BLaER1 (cell line): ENCODE data around the gene COMT.

Experiments used
- H3K27ac ChIP-seq: shearing (Covaris generic); formaldehyde crosslinking; 2 replicates; pipeline ENCODE4 v1.8.1; 2022
- H3K27me3 ChIP-seq: shearing (Covaris generic); formaldehyde crosslinking; 2 replicates; pipeline ENCODE4 v1.8.1; 2022
- H3K36me3 ChIP-seq: shearing (Covaris generic); formaldehyde crosslinking; 2 replicates; pipeline ENCODE4 v1.8.1; 2022
- H3K4me1 ChIP-seq: shearing (Covaris generic); formaldehyde crosslinking; 2 replicates; pipeline ENCODE4 v1.8.1; 2022
- H3K4me2 ChIP-seq: shearing (Covaris generic); formaldehyde crosslinking; 2 replicates; pipeline ENCODE4 v1.8.1; 2022
- H3K4me3 ChIP-seq: shearing (Covaris generic); formaldehyde crosslinking; 2 replicates; pipeline ENCODE4 v1.8.1; 2022
- H3K9ac ChIP-seq: shearing (Covaris generic); formaldehyde crosslinking; 2 replicates; pipeline ENCODE4 v1.8.1; 2022
- H3K9me3 ChIP-seq: shearing (Covaris generic); formaldehyde crosslinking; 2 replicates; pipeline ENCODE4 v1.8.1; 2022
- H4K20me1 ChIP-seq: shearing (Covaris generic); formaldehyde crosslinking; 2 replicates; pipeline ENCODE4 v1.8.1; 2022
- Cebpa-rat ChIP-seq: shearing (Covaris generic); IDR thresholded peaks from 2 replicates; pipeline ENCODE4 v1.8.1; 2022

COMT gene

DNA sequence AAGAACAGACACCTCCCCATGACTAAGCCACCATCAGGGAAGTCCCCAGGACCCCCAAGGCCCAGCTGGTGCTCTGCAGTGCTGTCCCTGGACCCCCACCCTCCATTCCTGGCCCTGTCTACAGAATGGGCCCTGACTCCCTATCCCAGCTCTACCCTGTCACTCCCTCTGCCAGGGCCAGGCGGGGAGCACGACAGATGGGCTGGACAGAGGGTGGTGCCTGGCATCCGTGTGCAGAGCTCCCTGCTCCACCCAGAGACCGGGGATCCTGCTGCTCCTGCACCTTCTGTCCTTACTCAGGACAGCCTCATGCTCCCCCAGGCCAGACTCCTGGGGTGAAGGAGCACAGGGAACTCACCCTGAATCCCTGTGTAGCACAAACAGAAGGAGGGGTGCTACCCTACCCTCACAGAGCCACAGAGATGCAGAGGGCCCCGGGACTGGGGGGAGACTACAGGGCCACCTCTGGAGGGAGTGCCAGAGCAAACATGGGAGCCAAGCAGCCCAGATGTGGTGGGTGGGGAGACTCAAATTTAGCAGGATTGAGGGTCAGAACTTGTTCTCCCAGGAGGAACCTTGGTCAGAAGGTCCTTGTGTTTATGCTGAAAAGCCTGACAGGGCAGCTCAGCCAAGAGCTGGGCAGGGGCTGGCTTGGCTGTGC lies 73.1 kb downstream of the COMT start:
- peak overlapping the region; percentile 87 for H3K4me2 ChIP-seq
- H3K36me3 ChIP-seq: no peaks in the 10 kb centered on the region
- H3K27ac ChIP-seq: no peak overlapping the region
- TF ChIP-seq Cebpa-rat: no peak
- no peaks in the 10 kb centered on the region for H3K9me3 ChIP-seq
- no peak overlapping the region for H3K9ac ChIP-seq
- no peak overlapping the region for H3K4me3 ChIP-seq
- H3K4me1 ChIP-seq: peaks cover 59% of the 10 kb centered on the region
- 0 out of 2 replicates have a peak, but pooled peaks cover 12% of the 10 kb centered on the region for H4K20me1 ChIP-seq
- peaks cover 38% of the 10 kb centered on the region for H3K27me3 ChIP-seq

DNA sequence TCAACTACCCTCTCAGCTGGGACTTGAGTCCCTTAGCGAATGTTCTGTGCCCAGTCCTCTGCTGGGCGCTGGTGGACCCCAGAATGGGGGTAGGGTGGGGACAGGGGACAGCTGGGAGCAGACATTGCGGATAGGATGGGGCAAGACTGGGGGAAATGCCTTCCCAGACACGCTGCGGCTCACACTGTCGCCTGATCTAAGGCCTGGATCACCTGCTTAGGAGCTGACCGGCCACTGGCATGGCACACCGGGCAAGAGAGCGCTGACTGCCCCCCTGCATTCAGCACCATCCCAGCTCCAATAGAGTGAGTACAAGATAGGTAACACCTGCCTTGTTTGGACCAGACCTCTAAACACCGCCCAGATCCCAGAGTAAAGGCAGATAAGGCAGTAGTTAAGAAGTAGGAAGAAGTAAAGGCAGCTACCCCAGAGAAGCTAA lies 73.6 kb downstream of the COMT start:
- no peak overlapping the region for H3K27ac ChIP-seq
- H3K27me3 ChIP-seq: peaks cover 38% of the 10 kb centered on the region
- H3K9ac ChIP-seq: no peak overlapping the region
- no peaks in the 10 kb centered on the region for H3K9me3 ChIP-seq
- peak overlapping the region; percentile 87 for H3K4me2 ChIP-seq
- H4K20me1 ChIP-seq: 0 out of 2 replicates have a peak, but pooled peaks cover 12% of the 10 kb centered on the region
- H3K36me3 ChIP-seq: no peaks in the 10 kb centered on the region
- H3K4me1 ChIP-seq: peaks cover 57% of the 10 kb centered on the region
- H3K4me3 ChIP-seq: no peak overlapping the region; the same call in 1 of the 2 replicates
- no peak for TF ChIP-seq Cebpa-rat

DNA sequence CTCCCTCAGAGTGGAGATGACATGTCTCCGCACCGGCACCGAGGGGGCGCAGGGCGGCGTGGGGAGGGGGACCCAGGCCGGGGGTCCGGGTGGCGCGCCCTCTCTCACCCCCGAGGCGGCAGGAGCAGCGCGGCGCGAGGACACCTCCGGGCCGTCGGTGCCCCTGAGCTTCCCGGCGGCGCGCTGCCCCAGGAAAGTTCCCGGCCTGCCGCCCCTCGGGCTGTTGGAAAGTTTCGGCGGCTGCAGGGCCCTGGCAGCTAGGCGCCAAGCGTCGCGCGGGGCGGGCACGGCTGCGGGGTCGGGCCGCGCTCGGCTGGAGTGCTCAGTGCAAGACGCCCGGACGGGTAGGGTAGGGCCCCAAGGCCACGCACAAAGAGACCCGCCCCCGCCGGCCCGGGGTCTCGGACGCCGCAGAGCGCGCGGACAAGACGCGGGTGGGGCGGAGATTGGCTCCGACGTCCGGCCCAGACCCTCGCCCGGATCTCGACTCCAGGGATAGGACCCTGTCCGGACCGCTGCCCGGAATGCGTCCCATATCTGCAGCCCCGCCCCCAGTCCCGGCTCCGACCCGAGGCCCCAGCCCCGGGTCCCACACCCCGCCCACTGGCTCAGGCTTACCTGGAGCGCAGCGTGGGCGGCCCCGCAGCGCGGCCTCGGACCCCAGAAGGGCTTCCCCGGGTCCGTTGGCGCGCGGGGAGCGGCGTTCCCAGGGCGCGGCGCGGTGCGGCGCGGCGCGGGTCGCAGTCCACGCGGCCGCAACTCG lies 74.6 kb downstream of the COMT start:
- Histone ChIP-seq H3K9ac (peak overlapping the region; percentile 79), H3K9me3 (no peaks in the 10 kb centered on the region), H3K4me2 (peak overlapping the region; percentile 87), H3K4me1 (peaks cover 52% of the 10 kb centered on the region), H3K27me3 (peaks cover 38% of the 10 kb centered on the region), H3K4me3 (peak overlapping the region; percentile 89), H3K27ac (peak overlapping the region; percentile 60; the same call in 1 of the 2 replicates), H3K36me3 (no peaks in the 10 kb centered on the region), H4K20me1 (0 out of 2 replicates have a peak, but pooled peaks cover 12% of the 10 kb centered on the region)
- TF ChIP-seq Cebpa-rat: no peak

DNA sequence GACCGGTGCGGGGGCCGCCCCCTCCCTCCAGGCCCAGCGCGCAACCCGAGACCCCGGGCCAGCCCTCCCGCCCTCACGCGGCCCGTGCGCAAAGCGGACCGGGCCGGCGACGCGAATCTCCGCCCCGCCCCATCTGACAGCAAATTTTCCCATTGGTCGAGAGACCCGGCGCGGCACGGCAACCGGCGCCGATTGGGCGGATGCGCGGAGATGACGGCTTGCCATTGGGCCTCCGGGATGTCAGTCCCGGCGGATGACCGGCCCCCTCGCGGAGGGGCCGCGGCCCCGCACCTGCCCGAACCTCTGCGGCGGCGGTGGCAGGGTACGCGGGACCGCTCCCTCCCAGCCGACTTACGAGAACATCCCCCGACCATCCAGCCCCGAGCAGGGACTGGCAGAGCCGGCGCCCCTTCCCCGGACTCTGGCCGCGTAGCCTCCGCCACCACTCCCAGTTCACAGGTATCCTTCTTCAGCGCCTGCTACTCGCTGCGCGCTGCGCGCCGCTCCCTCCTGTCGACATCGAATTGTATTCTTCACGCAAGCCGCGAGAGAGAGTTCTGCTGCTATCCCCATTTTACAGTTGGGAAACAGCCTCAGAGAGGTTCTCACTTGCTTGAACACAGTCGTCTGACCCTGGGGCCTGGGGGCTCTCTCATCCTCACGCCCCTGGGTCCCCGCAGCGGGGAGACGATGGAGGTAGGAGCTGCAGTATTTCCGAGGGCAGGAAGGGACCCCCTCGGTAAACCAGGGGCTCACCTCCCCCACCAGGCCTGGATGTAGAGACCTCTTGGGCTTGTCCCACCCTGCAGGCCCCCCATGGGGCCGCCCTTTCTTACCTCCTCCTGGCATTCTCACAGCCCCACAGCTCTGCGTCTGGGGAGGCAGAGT lies 75.4 kb downstream of the COMT start, which contains the start of gene ARVCF:
TSS of gene ARVCF (minus strand) at position 90 of the 888 bp plus-strand sequence. CDS start 26,029 bp downstream, outside the sequence.
- peaks cover 38% of the 10 kb centered on the region for H3K27me3 ChIP-seq
- peak within 1 kb of the TSS; percentile 89 for H3K4me3 ChIP-seq
- H4K20me1 ChIP-seq: peaks cover 19% of the 10 kb centered on the region
- peak within 1 kb of the TSS; percentile 87 for H3K4me2 ChIP-seq
- H3K9me3 ChIP-seq: no peaks in the 10 kb centered on the region
- peaks cover 49% of the 10 kb centered on the region for H3K4me1 ChIP-seq
- peak within 1 kb of the TSS; percentile 79 for H3K9ac ChIP-seq
- peak within 1 kb of the TSS; percentile 60; the same call in 1 of the 2 replicates for H3K27ac ChIP-seq
- no peak for TF ChIP-seq Cebpa-rat
- H3K36me3 ChIP-seq: no peaks in the 10 kb centered on the region

DNA sequence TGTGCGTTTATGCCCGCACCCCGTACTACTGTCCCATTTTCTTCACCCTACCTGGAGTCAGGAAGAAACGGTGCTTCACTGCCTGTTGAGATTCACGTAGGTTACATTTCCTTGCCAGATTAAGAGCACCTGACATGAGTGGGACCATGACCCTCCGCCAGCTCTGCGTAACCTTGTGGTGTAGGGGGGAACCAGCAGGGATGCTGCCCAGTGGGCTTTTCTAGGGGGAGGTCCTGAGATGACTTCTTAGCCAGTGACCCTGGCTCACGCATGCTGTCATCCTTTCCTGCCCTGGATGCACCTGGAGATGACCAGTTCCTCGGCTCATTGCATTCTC lies 76.0 kb downstream of the COMT start:
- H3K4me2 ChIP-seq: peak overlapping the region; percentile 87
- H3K4me1 ChIP-seq: peaks cover 49% of the 10 kb centered on the region
- H3K9me3 ChIP-seq: no peaks in the 10 kb centered on the region
- TF ChIP-seq Cebpa-rat: no peak
- H3K36me3 ChIP-seq: no peaks in the 10 kb centered on the region
- peaks cover 25% of the 10 kb centered on the region for H4K20me1 ChIP-seq
- H3K27ac ChIP-seq: no peak overlapping the region
- peaks cover 38% of the 10 kb centered on the region for H3K27me3 ChIP-seq
- 0 out of 2 replicates have a peak overlapping the region, but pooled peaks have one; percentile 89 for H3K4me3 ChIP-seq
- 0 out of 2 replicates have a peak overlapping the region, but pooled peaks have one; percentile 79 for H3K9ac ChIP-seq

DNA sequence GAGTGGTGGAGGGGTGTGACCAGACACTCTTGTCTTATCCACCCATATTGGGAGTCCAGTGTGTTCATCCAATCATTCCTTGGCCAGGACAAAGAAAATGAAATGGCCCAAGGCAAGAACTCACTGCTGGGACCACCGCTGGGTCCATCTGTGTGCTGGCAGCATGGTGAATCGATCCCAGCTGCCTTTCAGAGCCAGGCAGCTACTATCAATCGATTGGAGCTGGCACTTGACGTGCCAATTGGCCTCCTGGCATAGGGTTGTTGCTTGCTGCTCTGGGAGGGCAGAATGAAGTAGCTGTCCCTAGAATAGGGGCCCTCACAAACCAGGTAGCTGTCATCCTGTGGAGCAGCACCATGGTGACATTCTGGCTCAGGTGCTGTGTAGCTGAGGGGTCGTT lies 76.4 kb downstream of the COMT start:
- H3K9ac ChIP-seq: no peak overlapping the region
- H3K4me2 ChIP-seq: no peak overlapping the region
- peaks cover 49% of the 10 kb centered on the region for H3K4me1 ChIP-seq
- no peak overlapping the region for H3K4me3 ChIP-seq
- TF ChIP-seq Cebpa-rat: no peak
- peaks cover 38% of the 10 kb centered on the region for H3K27me3 ChIP-seq
- peaks cover 29% of the 10 kb centered on the region for H4K20me1 ChIP-seq
- no peak overlapping the region for H3K27ac ChIP-seq
- H3K36me3 ChIP-seq: no peaks in the 10 kb centered on the region
- no peaks in the 10 kb centered on the region for H3K9me3 ChIP-seq
